ENCODE measurements around the gene PAGR1. TPM values are rescaled to one million over a fixed set of nuclear protein-coding genes. Genes with fewer than 3 reads are reported as not detected.
"Not testable (repeated sequence)": the region's sequence is repeated elsewhere in the genome, so short reads cannot be mapped to it uniquely, and the experiment has no call there.

PAGR1 gene
- total RNA-seq, 1 donor from 2014 or later = 19.3 TPM

- no peak for DNase-seq
Measured at GRCh38 chr16:29812754-29813643, 3.0 kb upstream of the PAGR1 start.

- no peak for DNase-seq
Measured at GRCh38 chr16:29813644-29814562, 2.0 kb upstream of the PAGR1 start.

GRCh38 chr16:29814592-29814991, 1.4 kb upstream of the PAGR1 start:
- no peak for DNase-seq

GRCh38 chr16:29815032-29815721, 775 bp upstream of the PAGR1 start:
- DNase-seq = no peak

- DNase-seq = no peak
Measured at GRCh38 chr16:29816694-29817441, 916 bp downstream of the PAGR1 start.

GRCh38 chr16:29818082-29818481, 2.1 kb downstream of the PAGR1 start:
- no peak for DNase-seq

GRCh38 chr16:29819506-29819905, 3.6 kb downstream of the PAGR1 start:
- DNase-seq = no peak

- peak; percentile 56 for DNase-seq
Measured at GRCh38 chr16:29820271-29820701, 4.3 kb downstream of the PAGR1 start, which contains the start of gene MVP. Gene MVP, plus strand, starts transcription at chr16:29820462. Its CDS starts 10,088 bp downstream, at chr16:29830550.

GRCh38 chr16:29820730-29821642, 5.0 kb downstream of the PAGR1 start:
- DNase-seq = no peak

GRCh38 chr16:29821643-29822115, 5.7 kb downstream of the PAGR1 start:
- no peak for DNase-seq

GRCh38 chr16:29824589-29825144, 8.7 kb downstream of the PAGR1 start:
- no peak for DNase-seq

- DNase-seq = no peak
Measured at GRCh38 chr16:29825145-29826044, 9.4 kb downstream of the PAGR1 start.

GRCh38 chr16:29826342-29826695, 10.4 kb downstream of the PAGR1 start:
- no peak for DNase-seq

- no peak for DNase-seq
Measured at GRCh38 chr16:29830774-29831173, 14.8 kb downstream of the PAGR1 start.

GRCh38 chr16:29831490-29831889, 15.5 kb downstream of the PAGR1 start:
- no peak for DNase-seq

- DNase-seq = not testable (repeated sequence)
Measured at GRCh38 chr16:29833219-29833618, 17.3 kb downstream of the PAGR1 start.

GRCh38 chr16:29834079-29834478, 18.1 kb downstream of the PAGR1 start:
- DNase-seq = no peak

- DNase-seq = no peak
Measured at GRCh38 chr16:29835926-29836325, 20.0 kb downstream of the PAGR1 start.

- no peak for DNase-seq
Measured at GRCh38 chr16:29836623-29837022, 20.7 kb downstream of the PAGR1 start.
